Aorta (tissue), 5 donors: ENCODE results near the gene PYGM. TPM values are rescaled to one million over a fixed set of nuclear protein-coding genes. Genes with fewer than 3 reads are reported as not detected.

Experiments used
- ATAC-seq: fragments of 200-7000 bp; cut with Tn5 transposase; one replicate; pipeline ENCODE4 v1.9.1; 2022; ENCODE audit warnings: moderate library complexity; ENCODE audit not compliant: low FRiP score
- DNase-seq, 2 donors: peaks; one replicate each; pipeline ENCODE4 v3.0.0-alpha.2; 2020
- H3K27ac ChIP-seq, 2 donors: one replicate each; pipeline ENCODE4 v1.5.1; 2013; ENCODE audit warnings: low read length in 2 of 2, mild to moderate bottlenecking in 2 of 2, moderate library complexity in 2 of 2, control low read depth in 1 of 2, inconsistent platforms in 1 of 2, low read depth in 1 of 2
- H3K27me3 ChIP-seq, 2 donors: one replicate each; pipeline ENCODE4 v1.6.1; 2013; ENCODE audit warnings: control low read depth in 1 of 2, low read length in 1 of 2, mild to moderate bottlenecking in 1 of 2, moderate library complexity in 1 of 2; ENCODE audit not compliant: insufficient read depth in 2 of 2, control insufficient read depth in 1 of 2
- H3K36me3 ChIP-seq, 2 donors: one replicate each; pipeline ENCODE4 v1.6.1; 2013; ENCODE audit warnings: control low read depth in 1 of 2, low read length in 1 of 2, mild to moderate bottlenecking in 1 of 2; ENCODE audit not compliant: insufficient read depth in 2 of 2, control insufficient read depth in 1 of 2
- H3K4me1 ChIP-seq, 2 donors: one replicate each; pipeline ENCODE4 v1.6.1; 2013; ENCODE audit warnings: low read length in 2 of 2, control low read depth in 1 of 2, mild to moderate bottlenecking in 1 of 2, moderate library complexity in 1 of 2; ENCODE audit not compliant: insufficient read depth in 2 of 2, control insufficient read depth in 1 of 2
- H3K4me3 ChIP-seq, 2 donors: one replicate each; pipeline ENCODE4 v1.5.1; 2013; ENCODE audit warnings: low read length in 2 of 2, control low read depth in 1 of 2, mild to moderate bottlenecking in 1 of 2
- H3K9me3 ChIP-seq: one replicate; pipeline ENCODE4 v1.6.1; 2013; ENCODE audit warnings: mild to moderate bottlenecking, low read length; ENCODE audit not compliant: control insufficient read depth
- WGBS, 2 donors: extraction: QIAGEN DNeasy Blood & Tissue Kit; methylation state at CpG; one replicate each; pipeline ENCODE4 v1.1.7; 2013; 5-methylcytosine and 5-hydroxymethylcytosine counted together
- intact Hi-C, 2 donors: fragments of 100-400 bp; cut with DNase I; formaldehyde crosslinking; loops; one replicate each; pipeline versions ENCODE4 v1.14.2 to v1.15.0; 2022
- polyA plus RNA-seq, 2 donors: library from polyadenylated mRNA; stranded (reverse); fragments of 200-250 nt; gene quantifications; one replicate each; pipeline ENCODE4 v1.2.3, GENCODE V29; 2013
- total RNA-seq, 2 donors: library from RNA; stranded (reverse); fragmentation: NEBNext Ultra II Directional; extraction: Animal tissue kit (Norgen Biotek cat#: 25700); gene quantifications; one replicate each; pipeline ENCODE4 v1.2.1, GENCODE V29; 2021
- donor health status: healthy with polysubstance abuse.
- donor health status: Bipolar disorder and iron deficiency.
- donor health status: DM: no; HTN: no; CAD: no.
- donor health status: DM: no; HTN: no; CAD: no.
- donor health status: DM: yes; HTN: yes; CAD: no.

Gene PYGM
- total and polyA plus RNA-seq, 4 donors, result 1.9 to 12.9 (median 12.0) TPM

DNA sequence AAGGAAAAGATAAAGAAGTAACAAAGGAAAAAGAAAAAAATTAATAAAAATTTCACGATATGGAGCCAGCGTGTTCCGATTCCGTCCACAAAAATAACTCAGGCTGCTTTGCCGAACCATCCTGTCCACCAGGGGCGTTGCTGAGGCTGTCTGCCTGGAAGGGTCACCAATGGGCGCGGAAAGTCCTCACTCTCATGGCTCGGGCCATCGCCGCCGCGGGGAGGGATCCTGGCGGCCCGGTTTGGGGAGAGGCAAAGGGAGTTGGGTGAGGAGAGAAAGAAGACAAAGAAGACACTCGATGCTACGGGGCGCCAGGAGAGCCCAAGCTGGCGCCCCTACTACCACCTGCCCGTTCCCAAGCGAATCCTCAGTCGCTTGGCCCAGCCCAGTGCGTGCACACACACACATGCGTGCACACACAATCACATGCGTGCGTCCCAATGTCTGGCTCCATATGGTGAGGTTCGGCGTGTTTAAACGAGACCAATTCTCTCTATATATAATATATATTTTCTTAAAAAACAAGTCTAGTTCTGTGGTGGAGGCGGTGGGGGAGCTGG, 5.6 kb upstream of the PYGM start:
- WGBS, 2 donors, result 74 to 80% methylated on average over 30 of the region's 30 CpGs
- peaks cover 0 to 1% of the 10 kb centered on the region in 2 donors for H3K4me1 ChIP-seq
- no peak for DNase-seq
- no peak overlapping the region for H3K4me3 ChIP-seq
- H3K27ac ChIP-seq, result no peak overlapping the region
- peaks cover 20 to 24% of the 10 kb centered on the region in 2 donors for H3K36me3 ChIP-seq
- no peaks in the 10 kb centered on the region for H3K27me3 ChIP-seq
- ATAC-seq, result no peak
- intact Hi-C loops, result no loop called here
- H3K9me3 ChIP-seq, result no peaks in the 10 kb centered on the region

DNA sequence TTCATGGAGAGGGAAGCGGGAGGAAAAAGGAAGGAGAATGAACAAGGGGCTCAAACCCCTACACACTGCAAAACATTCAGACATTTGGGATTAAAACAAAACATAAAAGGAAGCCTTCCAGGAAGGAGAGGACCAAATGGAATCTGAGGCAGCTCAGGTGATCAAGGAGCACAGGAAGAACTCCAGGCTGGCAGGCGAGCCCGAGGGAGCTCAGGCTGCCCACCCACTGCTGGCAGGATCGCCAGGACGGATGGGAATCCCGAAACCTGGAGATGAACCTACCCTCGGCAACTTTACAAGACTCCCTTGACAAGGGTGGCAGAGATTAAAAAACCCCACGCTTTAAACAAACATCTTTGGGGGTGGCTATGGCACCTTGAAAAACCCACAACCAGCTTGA, 5.0 kb upstream of the PYGM start:
- H3K4me3 ChIP-seq, result no peak overlapping the region
- DNase-seq (no peak), ATAC-seq (no peak)
- peaks cover 0 to 1% of the 10 kb centered on the region in 2 donors for H3K4me1 ChIP-seq
- no peaks in the 10 kb centered on the region for H3K9me3 ChIP-seq
- intact Hi-C loops, result no loop called here
- H3K27me3 ChIP-seq, result no peaks in the 10 kb centered on the region
- H3K27ac ChIP-seq, result no peak overlapping the region
- H3K36me3 ChIP-seq, result peaks cover 17 to 20% of the 10 kb centered on the region in 2 donors
- 72 to 79% methylated on average over 8 of the region's 8 CpGs for WGBS, 2 donors

DNA sequence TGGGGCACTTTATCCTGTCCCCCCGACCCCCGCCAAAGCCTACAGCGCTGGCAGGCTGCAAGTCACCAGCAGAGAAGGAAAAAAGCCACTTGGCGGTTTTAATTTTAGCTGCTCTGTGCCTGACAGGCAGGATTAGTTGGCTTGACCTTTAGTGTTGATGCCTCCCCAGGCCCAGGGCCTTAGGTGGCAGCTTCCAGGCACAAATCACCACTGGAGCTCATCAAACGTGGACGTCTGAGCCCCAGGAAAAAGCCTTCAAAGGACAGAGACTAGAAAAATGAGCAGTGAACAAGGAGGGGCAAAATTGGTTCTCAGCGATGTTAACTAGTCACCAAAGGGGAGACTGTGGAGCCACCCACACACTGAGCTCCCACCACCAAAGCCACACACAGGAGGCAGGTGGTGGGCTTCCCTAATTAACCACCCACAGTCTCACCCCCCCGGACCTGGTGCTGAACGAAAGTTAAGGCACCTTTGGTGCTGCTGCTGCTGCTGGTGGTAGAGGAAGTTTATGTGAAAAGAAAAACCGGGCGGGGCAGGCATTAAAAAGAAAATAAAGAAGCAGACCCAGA, 4.4 kb upstream of the PYGM start:
- peaks cover 0 to 1% of the 10 kb centered on the region in 2 donors for H3K4me1 ChIP-seq
- no peaks in the 10 kb centered on the region for H3K27me3 ChIP-seq
- WGBS, 2 donors, result 45 to 49% methylated on average over 11 of the region's 11 CpGs
- no peaks in the 10 kb centered on the region for H3K9me3 ChIP-seq
- H3K36me3 ChIP-seq, result peaks cover 11 to 15% of the 10 kb centered on the region in 2 donors
- no peak for DNase-seq
- no peak for ATAC-seq
- H3K27ac ChIP-seq, result peak overlapping the region in 1 of 2 donors; percentile 10
- H3K4me3 ChIP-seq, result no peak overlapping the region
- intact Hi-C loops, result no loop called here

DNA sequence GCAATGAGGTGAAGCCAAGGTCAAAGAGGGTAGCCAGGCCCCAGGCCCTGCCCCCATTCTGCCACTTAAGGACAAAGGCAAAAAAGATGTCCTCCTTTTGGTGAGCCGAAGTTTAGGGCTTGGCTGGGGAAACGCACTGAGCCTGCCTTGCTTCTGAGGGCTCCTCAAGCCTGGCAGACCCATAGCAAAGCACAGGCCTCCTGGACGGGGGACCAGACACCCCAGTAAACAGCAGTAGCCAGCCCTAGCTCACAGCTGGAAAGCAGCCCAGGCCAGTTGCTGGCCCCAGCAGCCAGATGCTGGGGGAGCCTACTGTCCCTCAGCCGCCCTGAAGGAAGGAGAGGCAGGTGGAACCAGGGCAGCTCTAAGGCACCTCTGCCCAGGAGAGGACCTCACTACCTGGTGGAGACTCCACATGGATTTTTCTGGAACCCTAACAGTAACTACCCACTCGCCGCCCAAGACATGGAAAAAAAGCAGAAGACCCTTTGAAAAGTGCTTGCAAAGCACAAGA, 3.8 kb upstream of the PYGM start:
- Histone ChIP-seq H3K4me3 (no peak overlapping the region), H3K27me3 (no peaks in the 10 kb centered on the region), H3K9me3 (no peaks in the 10 kb centered on the region), H3K27ac (peak overlapping the region in 1 of 2 donors; percentile 55), H3K36me3 (peaks cover 11% of the 10 kb centered on the region in 2 donors), H3K4me1 (peaks cover 0 to 1% of the 10 kb centered on the region in 2 donors)
- intact Hi-C loops, result no loop called here
- DNase-seq (no peak), ATAC-seq (no peak)
- WGBS, 2 donors, result 33 to 34% methylated on average over 6 of the region's 6 CpGs

DNA sequence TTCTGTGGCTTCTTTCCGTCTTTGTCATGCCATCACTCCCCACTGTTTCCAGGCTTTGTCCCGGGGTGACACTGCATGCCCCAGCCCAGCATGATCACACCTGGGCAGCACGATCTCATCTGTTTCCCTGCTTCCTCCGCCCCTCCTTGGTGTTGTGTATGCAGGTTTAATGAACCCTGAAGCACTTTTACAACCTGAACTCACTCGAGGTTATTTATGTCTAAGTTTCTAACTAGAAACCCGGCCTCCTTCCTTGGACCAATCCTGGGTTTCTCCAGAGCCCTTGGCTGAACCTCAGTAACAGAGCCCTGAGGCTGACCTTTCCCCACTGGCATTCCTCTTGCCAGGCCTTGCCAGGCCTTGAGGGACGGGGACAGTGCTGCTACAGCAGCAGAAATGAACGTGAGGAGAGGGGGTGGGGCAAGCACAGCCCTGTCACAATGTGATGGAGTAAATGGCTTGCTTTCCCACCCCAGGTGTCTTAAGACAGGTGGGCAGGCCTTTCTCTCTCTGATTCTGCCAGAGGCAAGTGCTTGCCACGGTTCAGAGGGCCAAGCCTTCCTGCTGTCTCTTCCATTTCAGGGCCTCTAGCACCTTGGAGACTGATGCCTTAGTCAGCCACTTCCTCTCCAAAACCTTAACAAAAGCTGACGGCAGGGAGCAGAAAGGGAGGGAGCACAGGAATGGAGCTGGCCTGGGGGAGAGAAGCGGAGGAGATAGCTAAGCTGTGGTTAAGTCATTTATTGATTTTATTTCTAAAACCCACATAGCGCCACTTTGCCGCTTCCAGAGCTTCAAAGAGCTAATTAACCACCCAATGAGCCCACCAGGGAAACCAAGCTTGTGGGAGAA, 3.1 kb upstream of the PYGM start:
- ATAC-seq (no peak), DNase-seq (peak in 1 of 2 donors; percentile 61)
- peaks cover 5 to 9% of the 10 kb centered on the region in 2 donors for H3K36me3 ChIP-seq
- H3K4me1 ChIP-seq, result peaks cover 0 to 1% of the 10 kb centered on the region in 2 donors
- H3K9me3 ChIP-seq, result no peaks in the 10 kb centered on the region
- peak overlapping the region in 1 of 2 donors; percentile 55 for H3K27ac ChIP-seq
- no peaks in the 10 kb centered on the region for H3K27me3 ChIP-seq
- H3K4me3 ChIP-seq, result no peak overlapping the region
- intact Hi-C loops, result no loop called here
- 22 to 27% methylated on average over 13 of the region's 13 CpGs for WGBS, 2 donors

DNA sequence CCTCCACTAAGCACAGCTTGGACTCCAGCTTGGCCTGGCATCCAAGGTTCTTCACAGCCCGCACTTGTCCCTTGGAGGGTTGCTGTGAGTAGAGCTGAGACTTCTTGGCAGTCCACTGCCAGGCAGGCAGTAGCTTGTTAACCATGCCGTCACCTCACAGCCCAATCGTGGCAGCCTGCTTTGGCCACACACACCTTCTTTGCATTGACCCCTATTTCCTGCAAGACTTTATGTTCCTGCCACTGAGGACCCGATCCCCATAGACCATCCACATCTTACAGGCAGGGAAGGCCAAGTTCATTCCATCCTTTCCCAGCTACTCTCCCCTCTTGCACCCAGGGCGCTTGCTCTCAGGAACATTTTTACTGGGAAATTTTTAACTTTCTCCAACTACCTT, 2.5 kb upstream of the PYGM start:
- Histone ChIP-seq H3K4me3 (no peak overlapping the region), H3K27ac (no peak overlapping the region), H3K36me3 (peaks cover 2 to 4% of the 10 kb centered on the region in 2 donors), H3K27me3 (no peaks in the 10 kb centered on the region), H3K4me1 (peaks cover 0 to 1% of the 10 kb centered on the region in 2 donors), H3K9me3 (no peaks in the 10 kb centered on the region)
- 39 to 42% methylated on average over 5 of the region's 5 CpGs for WGBS, 2 donors
- DNase-seq, result peak in 1 of 2 donors; percentile 73
- ATAC-seq, result no peak
- intact Hi-C loops, result no loop called here

DNA sequence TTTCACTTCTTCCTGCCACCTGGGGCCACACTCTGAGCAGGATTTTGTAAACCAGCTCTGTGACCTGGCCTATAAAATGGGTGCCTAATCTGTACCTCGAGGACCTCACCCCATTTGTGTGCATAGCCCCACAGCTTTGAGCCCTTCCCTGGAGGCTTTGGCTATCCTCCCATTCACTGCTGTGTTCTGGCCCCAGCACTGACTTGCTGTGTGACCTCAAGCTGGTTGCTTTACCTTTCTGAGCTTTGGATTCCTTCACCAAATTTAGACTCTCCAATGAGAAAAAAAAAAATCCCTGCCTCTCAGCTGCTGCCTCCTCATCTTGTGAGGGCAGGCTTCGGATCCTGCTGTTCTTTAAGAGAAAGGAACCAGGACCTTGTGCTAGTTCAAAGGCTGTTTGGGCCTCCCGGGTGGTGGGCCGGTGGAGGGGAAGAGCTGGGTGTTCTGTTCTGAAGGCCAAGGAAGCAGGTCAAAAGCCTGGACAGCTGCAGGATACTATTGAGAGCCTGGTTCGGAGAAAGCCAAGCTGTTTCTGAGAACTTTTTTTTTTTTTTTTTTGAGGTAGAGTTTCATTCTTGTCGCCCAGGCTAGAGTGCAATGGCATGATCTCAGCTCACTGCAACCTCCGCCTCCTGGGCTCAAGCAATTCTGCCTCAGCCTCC, 1.1 kb upstream of the PYGM start:
- H3K36me3 ChIP-seq, result peaks cover 0 to 2% of the 10 kb centered on the region in 2 donors
- H3K27ac ChIP-seq, result peak overlapping the region in 1 of 2 donors; percentile 16
- H3K27me3 ChIP-seq, result no peaks in the 10 kb centered on the region
- peak in 1 of 2 donors; percentile 70 for DNase-seq
- H3K4me3 ChIP-seq, result no peak overlapping the region
- 39 to 43% methylated on average over 7 of the region's 7 CpGs for WGBS, 2 donors
- H3K9me3 ChIP-seq, result no peaks in the 10 kb centered on the region
- H3K4me1 ChIP-seq, result peaks cover 0 to 1% of the 10 kb centered on the region in 2 donors
- intact Hi-C loops, result no loop called here
- no peak for ATAC-seq

DNA sequence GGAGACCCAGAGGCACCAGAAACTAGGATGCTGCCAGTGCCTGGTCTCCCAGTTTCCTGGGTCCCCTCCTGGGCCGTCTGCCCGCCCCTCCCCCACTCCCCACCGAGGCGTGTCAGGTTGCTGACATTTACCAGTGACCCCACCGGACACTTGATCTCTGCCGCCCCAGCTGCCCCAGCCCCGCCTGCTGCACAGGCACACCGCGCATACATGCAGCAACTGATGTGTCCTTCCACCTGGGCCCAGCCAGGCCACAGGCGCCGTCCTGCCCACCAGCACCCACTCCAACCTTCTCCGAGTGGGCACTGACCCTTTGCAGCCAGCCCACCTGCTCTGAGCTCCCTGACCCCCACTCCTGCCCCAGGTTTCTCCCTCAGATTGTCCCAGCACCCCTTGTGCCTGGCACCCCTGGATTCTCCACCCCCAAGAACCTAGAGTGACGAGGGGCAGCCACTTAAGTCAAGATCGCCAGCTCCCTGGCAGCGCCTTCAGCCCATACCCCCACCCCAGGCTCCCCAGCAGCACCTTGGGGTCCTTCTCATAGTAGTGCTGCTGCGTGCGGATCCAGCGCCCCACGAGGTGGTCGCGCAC, 548 bp downstream of the PYGM start:
- ATAC-seq, result peak; percentile 31
- no peaks in the 10 kb centered on the region for H3K36me3 ChIP-seq
- H3K4me3 ChIP-seq, result no peak overlapping the region
- peaks cover 0 to 1% of the 10 kb centered on the region in 2 donors for H3K4me1 ChIP-seq
- no peaks in the 10 kb centered on the region for H3K27me3 ChIP-seq
- peak overlapping the region in 1 of 2 donors; percentile 58 for H3K27ac ChIP-seq
- peak in 1 of 2 donors; percentile 77 for DNase-seq
- WGBS, 2 donors, result 15 to 20% methylated on average over 21 of the region's 21 CpGs
- H3K9me3 ChIP-seq, result no peaks in the 10 kb centered on the region
- intact Hi-C loops, result no loop called here
